ENCODE results near the gene ZNF606. TPM values are rescaled to one million over a fixed set of nuclear protein-coding genes. Genes with fewer than 3 reads are reported as not detected.
A peak's percentile ranks its signal among the peaks of the same experiment; 100 is the strongest.

ZNF606 gene
- total RNA-seq, 2 experiments from 2014 or later = 4.5 to 4.7 TPM

DNA sequence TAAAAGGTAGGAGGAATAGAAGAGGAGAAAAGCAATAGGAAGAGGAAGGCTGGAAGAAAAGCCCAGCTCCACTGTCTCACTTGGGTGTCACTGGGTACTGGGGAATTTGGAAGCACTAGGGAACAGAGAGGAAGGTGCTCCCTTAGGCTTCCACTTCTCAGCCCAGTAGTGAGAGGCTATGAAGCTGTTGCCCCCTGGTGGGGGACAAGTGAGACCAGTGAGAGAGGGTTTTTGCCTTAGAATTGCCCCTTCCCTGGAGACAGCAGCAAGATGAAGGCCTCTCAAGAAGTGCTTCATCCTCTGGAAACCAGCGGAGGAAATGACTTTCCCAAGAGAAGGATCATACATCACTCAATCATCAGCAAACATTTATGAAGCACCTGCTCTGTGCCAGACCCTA lies 4.7 kb upstream of the ZNF606 start:
- Mint-ChIP-seq H3K36me3 (ENCODE audit: low read depth) (peaks cover 60% of the 10 kb centered on the region), H3K27ac (no peak overlapping the region), H3K27me3 (ENCODE audit: low read depth) (no peaks in the 10 kb centered on the region), H3K9me3 (peaks cover 65% of the 10 kb centered on the region), H3K4me3 (no peak overlapping the region), H3K4me1 (ENCODE audit: low read depth) (peaks cover 14% of the 10 kb centered on the region)
- DNase-seq = no peak
- intact Hi-C loops (cut with micrococcal nuclease) = no loop called here
- CTCF ChIA-PET = no interaction called here

DNA sequence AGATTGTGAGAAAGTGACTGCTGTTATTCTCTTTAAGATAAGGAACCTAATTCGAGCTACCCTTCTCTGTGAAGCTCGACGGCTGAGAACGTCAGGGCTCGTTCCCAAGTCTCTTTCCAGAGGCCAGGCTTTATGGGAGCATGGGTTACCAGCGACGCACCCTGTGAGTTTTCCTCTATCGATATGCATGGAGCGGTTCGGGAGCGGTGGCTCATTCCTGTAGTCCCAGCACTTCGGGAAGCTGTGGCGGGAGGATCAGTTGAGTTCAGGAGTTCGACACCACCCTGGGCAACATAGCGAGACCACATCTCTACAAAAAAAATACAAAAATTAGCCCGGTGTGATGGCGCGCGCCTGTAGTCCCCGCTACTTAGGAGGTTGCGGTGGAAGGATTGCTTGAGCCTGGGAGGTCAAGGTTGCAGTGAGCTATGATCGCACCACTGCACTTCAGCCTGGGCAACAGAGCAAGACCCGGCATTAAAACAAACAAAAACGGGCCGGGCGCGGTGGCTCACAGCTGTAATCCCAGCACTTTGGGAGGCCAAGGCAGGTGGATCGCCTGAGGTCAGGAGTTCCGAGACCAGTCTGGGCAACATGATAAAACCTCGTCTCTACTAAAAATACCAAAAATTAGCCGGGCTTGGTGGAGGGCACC lies 681 bp upstream of the ZNF606 start:
- CTCF ChIA-PET = interaction anchor here (0.6 kb wide), 1 partner anchor 150 kb away, joined by 3 read pairs; no protein-coding TSS in a partner anchor
- H3K27ac Mint-ChIP-seq = peak overlapping the region; percentile 79
- peaks cover 61% of the 10 kb centered on the region for H3K9me3 Mint-ChIP-seq

DNA sequence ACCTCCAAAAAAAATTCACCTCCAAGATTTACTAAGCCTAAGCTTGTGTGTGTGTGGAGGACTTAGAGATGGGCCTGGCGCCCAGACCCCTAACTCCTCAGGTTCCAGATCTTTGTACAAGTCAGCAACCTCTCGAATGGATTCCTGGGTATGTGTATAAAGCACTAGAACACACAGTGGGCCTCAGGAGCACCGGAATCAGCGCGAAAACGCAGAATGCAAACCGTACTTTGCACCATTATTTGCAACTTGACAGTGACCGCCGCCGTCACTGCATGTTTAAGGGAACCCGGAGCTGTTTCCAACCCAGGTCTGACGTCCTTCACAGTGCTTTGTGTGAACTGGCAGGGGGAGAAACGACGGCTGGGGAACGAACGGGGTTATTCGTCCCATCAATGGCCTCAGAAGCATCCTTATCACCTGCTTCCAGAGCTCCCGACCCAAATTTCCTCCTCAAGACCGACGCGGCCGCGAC lies 688 bp downstream of the ZNF606 start:
- CTCF ChIA-PET = no interaction called here
- peak overlapping the region; percentile 72 for H3K27ac Mint-ChIP-seq
- peak overlapping the region; percentile 81 for H3K4me3 Mint-ChIP-seq
- H3K27me3 Mint-ChIP-seq (ENCODE audit: low read depth) = no peaks in the 10 kb centered on the region
- peaks cover 29% of the 10 kb centered on the region for H3K4me1 Mint-ChIP-seq (ENCODE audit: low read depth)
- intact Hi-C loops (cut with micrococcal nuclease) = loop anchor here (1.0 to 5.0 kb wide), 8 partner anchors 55 to 810 kb away; partner anchors contain the start of genes ZNF256, ZNF264, ZNF460 and ZNF772
- H3K9me3 Mint-ChIP-seq = peaks cover 49% of the 10 kb centered on the region
- H3K36me3 Mint-ChIP-seq (ENCODE audit: low read depth) = peaks cover 92% of the 10 kb centered on the region
- DNase-seq = peak; percentile 19

More for the DNA sequence above, 681 bp upstream of the ZNF606 start:
- no peak for DNase-seq
- peaks cover 29% of the 10 kb centered on the region for H3K4me1 Mint-ChIP-seq (ENCODE audit: low read depth)
- intact Hi-C loops (cut with micrococcal nuclease) = loop anchor here (2.0 to 5.0 kb wide), 4 partner anchors 56 to 811 kb away; partner anchors contain the start of genes ZNF256, ZNF264, ZNF460 and ZNF772
- H3K4me3 Mint-ChIP-seq = peak overlapping the region; percentile 81
- H3K27me3 Mint-ChIP-seq (ENCODE audit: low read depth) = no peaks in the 10 kb centered on the region
- H3K36me3 Mint-ChIP-seq (ENCODE audit: low read depth) = peaks cover 85% of the 10 kb centered on the region

DNA sequence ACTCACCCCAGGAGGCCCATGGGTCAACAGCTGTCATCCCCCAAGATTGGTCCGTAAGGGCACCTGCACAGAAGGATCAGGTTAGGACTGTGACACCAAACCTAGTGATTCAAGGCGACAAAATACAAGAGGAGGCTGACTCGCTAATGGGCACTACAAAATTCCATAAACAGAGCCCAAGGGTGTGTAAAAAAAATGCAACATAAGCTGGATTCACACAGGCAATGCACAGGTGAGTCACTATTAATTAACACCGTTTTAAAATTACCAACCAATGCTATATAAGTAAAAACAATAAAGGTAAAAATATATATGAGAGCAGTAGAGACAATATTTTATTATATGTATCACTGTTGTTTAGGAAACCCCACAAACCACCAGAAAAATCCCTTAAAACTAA lies 1.9 kb downstream of the ZNF606 start:
- CTCF ChIA-PET = no interaction called here

DNA sequence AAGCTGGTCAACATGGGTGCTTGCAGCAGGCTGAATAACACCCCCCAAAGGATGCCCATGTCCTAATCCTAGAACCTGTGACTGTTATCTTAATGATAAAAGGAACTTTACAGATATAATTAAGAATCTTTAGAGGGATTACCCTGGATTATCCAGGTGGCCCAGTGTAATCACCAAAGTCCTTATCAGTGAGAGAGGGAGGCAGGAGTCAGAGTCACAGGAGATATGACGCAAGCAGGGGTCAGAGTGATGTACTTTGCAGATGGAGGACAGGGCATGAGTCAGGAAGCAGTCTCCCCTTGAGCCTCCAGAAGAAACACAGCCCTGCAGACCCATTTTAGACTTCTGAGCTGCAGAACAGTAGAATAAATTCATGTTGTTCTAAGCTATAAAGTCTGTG lies 9.8 kb downstream of the ZNF606 start:
- intact Hi-C loops (cut with micrococcal nuclease) = no loop called here
- DNase-seq = no peak
- CTCF ChIA-PET = interaction anchor here (0.6 kb wide), 1 partner anchor 28 kb away, joined by 6 read pairs; no protein-coding TSS in a partner anchor
- Mint-ChIP-seq H3K4me3 (no peak overlapping the region), H3K27me3 (ENCODE audit: low read depth) (no peaks in the 10 kb centered on the region), H3K36me3 (ENCODE audit: low read depth) (peaks cover 83% of the 10 kb centered on the region), H3K4me1 (ENCODE audit: low read depth) (no peaks in the 10 kb centered on the region), H3K27ac (no peak overlapping the region), H3K9me3 (peaks cover 66% of the 10 kb centered on the region)

More for the DNA sequence above, 1.9 kb downstream of the ZNF606 start:
- H3K27me3 Mint-ChIP-seq (ENCODE audit: low read depth) = no peaks in the 10 kb centered on the region
- no peak overlapping the region for H3K27ac Mint-ChIP-seq
- H3K9me3 Mint-ChIP-seq = peaks cover 50% of the 10 kb centered on the region
- peaks cover 93% of the 10 kb centered on the region for H3K36me3 Mint-ChIP-seq (ENCODE audit: low read depth)
- peaks cover 29% of the 10 kb centered on the region for H3K4me1 Mint-ChIP-seq (ENCODE audit: low read depth)
- DNase-seq = no peak
- H3K4me3 Mint-ChIP-seq = no peak overlapping the region
- intact Hi-C loops (cut with micrococcal nuclease) = loop anchor here (5.0 kb wide), 2 partner anchors 523 to 808 kb away; partner anchors contain the start of genes ZNF264 and ZNF772

DNA sequence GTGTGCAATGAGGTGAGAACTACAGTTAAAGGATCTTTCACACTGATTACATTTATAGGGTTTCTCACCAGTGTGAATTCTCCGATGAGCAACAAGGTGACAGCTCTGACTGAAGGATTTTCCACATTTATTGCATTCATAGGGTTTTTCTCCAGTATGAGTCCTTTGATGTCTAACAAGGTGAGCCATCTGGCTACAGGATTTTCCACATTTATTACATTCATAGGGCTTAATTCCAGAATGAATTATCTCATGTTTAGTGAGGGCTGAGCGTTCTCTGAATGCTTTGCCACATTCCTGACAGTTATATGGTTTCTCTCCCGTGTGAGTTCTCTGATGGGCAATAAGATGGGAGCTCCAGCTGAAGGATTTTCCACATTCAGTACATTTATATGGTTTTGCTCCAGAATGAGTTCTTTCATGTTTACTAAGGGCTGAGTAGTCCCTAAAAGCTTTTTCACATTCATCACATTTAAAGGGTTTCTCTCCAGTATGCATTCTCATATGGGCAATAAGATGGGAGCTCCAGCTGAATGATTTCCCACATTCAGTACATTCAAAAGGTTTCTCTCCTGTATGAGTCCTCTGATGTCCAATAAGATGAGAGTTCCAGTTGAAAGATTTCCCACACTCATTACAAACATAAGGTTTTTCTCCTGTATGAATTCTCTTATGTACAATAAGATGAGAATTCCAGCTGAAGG lies 23.9 kb downstream of the ZNF606 start:
- peaks cover 89% of the 10 kb centered on the region for H3K36me3 Mint-ChIP-seq (ENCODE audit: low read depth)

DNA sequence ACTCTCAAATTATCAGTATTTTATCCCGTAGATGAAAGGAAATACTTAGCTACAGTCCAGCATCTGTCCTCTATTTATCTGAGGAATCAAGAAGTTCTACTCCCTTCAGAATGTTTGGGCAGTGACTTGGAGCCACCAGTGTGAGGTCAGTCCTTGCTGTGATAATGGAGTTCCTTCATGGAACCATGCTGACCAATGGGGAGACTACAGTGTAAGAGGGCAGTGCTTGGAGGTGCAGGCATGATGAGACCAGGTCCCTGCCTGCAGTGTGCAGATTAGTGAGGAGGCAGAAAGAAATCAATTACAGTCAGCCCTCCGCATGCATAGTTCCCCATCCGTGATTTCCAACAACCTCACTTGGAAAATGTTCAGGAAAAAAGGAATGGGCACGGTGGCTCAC lies 28.2 kb downstream of the ZNF606 start, which contains the start of gene C19orf18:
Gene C19orf18 (minus strand): TSS at position 101 of the 400 bp plus-strand sequence. CDS start 102 bp downstream, outside the sequence.
- Mint-ChIP-seq H3K27ac (no peak within 1 kb of the TSS), H3K4me1 (ENCODE audit: low read depth) (no peaks in the 10 kb centered on the region), H3K27me3 (ENCODE audit: low read depth) (no peaks in the 10 kb centered on the region), H3K4me3 (no peak within 1 kb of the TSS), H3K36me3 (ENCODE audit: low read depth) (peaks cover 69% of the 10 kb centered on the region), H3K9me3 (peaks cover 73% of the 10 kb centered on the region)
- CTCF ChIA-PET = no interaction called here
- DNase-seq = no peak
- intact Hi-C loops (cut with micrococcal nuclease) = no loop called here

More for the DNA sequence above, 23.9 kb downstream of the ZNF606 start:
- Mint-ChIP-seq H3K4me3 (no peak overlapping the region), H3K9me3 (peaks cover 84% of the 10 kb centered on the region), H3K27me3 (ENCODE audit: low read depth) (no peaks in the 10 kb centered on the region), H3K27ac (no peak overlapping the region), H3K4me1 (ENCODE audit: low read depth) (no peaks in the 10 kb centered on the region)
- intact Hi-C loops (cut with micrococcal nuclease) = no loop called here
- CTCF ChIA-PET = no interaction called here
- DNase-seq = no peak

DNA sequence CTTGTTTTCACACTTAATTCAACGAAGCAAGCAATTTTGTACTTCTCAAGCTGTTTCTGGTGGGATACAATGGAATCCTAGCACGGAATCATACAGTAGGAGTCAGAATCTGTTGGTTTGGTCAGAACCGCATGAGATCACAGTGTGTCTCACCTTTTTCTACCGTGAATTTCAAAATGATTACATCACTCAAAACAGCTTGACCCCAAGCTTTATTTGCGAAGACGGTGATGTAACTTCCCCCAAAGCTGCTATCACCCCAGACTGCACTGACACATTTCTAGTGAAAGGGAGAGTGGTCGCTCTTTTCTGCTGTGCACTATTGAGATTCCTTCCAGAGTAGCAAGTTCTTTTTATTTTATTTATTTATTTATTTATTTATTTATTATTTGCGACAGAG lies 37.9 kb downstream of the ZNF606 start:
- Mint-ChIP-seq H3K27ac (no peak overlapping the region), H3K36me3 (ENCODE audit: low read depth) (peaks cover 30% of the 10 kb centered on the region), H3K9me3 (peaks cover 35% of the 10 kb centered on the region), H3K4me3 (no peak overlapping the region), H3K27me3 (ENCODE audit: low read depth) (no peaks in the 10 kb centered on the region), H3K4me1 (ENCODE audit: low read depth) (no peaks in the 10 kb centered on the region)
- no peak for DNase-seq
- intact Hi-C loops (cut with micrococcal nuclease) = no loop called here
- CTCF ChIA-PET = no interaction called here

DNA sequence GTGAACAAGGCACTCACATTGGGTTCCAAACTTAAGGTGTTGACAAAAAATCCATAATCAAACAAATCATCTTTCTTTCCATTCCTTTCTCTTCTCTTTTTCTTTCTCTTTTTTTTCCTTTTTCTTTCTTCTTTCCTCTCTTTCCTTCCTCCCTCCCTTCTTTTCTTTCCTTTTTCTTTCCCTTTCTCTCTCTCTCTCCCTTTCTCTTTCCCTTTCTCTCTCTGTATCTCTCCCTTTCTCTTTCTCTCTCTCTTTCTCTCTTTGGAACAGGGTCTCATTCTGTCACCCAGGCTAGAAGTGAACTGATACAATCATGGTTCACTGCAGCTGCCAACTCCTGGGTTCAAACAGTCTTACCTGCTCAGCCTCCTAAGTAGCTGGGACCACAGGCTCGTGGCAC lies 40.8 kb downstream of the ZNF606 start:
- no peak overlapping the region for H3K27ac Mint-ChIP-seq
- H3K36me3 Mint-ChIP-seq (ENCODE audit: low read depth) = peaks cover 27% of the 10 kb centered on the region
- no peaks in the 10 kb centered on the region for H3K27me3 Mint-ChIP-seq (ENCODE audit: low read depth)
- no peak overlapping the region for H3K4me3 Mint-ChIP-seq
- intact Hi-C loops (cut with micrococcal nuclease) = no loop called here
- no peaks in the 10 kb centered on the region for H3K4me1 Mint-ChIP-seq (ENCODE audit: low read depth)
- H3K9me3 Mint-ChIP-seq = peaks cover 33% of the 10 kb centered on the region
- DNase-seq = no peak
- CTCF ChIA-PET = no interaction called here

DNA sequence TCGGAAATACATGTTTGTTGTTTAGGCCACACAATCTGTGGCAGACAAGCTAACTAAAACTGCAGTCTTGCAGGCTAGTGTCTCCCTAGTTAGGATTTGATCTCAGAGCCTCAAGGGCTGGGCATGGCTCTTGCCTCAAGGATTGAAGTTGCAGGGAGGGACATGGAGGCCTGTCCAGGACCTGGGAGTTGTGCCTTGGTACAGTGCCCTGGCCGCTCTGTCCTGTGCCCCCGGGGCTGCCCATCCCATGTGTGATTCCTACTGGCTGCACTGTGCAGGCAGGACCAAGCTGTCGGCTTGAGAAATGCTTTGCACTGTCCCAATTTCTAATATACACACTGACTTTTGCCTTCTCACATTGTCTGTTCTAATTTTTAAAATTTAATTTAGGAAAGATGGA lies 47.6 kb downstream of the ZNF606 start:
- Mint-ChIP-seq H3K9me3 (peaks cover 35% of the 10 kb centered on the region), H3K27me3 (ENCODE audit: low read depth) (no peaks in the 10 kb centered on the region), H3K27ac (no peak overlapping the region), H3K4me1 (ENCODE audit: low read depth) (no peaks in the 10 kb centered on the region), H3K36me3 (ENCODE audit: low read depth) (peaks cover 20% of the 10 kb centered on the region), H3K4me3 (no peak overlapping the region)
- intact Hi-C loops (cut with micrococcal nuclease) = no loop called here
- no peak for DNase-seq
- CTCF ChIA-PET = no interaction called here

DNA sequence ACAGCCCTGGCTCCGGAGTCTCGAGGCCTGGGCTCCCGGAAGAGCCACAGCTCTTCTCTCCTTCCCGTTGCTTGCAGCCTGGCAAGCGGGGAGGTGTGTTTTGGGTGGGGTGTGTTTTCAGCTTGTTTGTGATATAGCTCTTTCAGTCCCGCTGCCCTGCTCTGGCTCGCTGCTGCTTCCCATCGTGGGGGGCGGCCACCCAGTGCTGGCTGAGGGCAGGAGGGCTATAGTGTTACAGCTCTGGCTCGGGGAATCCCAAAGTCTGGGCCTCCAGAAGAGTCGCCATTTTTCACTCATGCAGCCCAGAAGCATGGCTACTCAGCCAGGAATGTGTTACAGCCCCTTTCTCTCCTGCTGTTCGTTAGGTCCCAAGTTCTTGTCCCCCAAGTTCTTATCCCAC lies 52.9 kb downstream of the ZNF606 start:
- H3K4me1 Mint-ChIP-seq (ENCODE audit: low read depth) = peaks cover 17% of the 10 kb centered on the region
- H3K36me3 Mint-ChIP-seq (ENCODE audit: low read depth) = peaks cover 24% of the 10 kb centered on the region
- no peak overlapping the region for H3K27ac Mint-ChIP-seq
- H3K4me3 Mint-ChIP-seq = no peak overlapping the region
- no peak for DNase-seq
- peaks cover 28% of the 10 kb centered on the region for H3K9me3 Mint-ChIP-seq
- CTCF ChIA-PET = no interaction called here
- no peaks in the 10 kb centered on the region for H3K27me3 Mint-ChIP-seq (ENCODE audit: low read depth)
- intact Hi-C loops (cut with micrococcal nuclease) = no loop called here

DNA sequence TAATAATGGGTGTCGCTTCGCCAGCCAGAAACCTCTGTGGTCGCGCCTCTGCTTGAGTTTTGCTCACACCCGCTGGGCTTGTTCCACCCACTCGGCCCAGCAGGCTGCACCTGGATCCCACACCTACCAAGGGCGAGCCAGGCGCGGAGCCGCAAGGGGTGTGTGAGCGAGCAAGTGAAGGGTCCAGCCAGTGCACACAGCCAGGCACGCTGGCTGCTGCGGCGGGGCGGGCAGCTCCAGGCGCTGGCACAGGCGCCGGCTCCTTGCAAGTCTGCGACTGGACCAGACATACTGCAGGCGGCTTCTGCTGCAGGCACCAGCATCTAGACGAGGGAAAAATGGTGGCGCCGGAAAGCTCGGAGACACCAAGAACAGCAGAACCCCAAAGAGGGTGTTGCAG lies 53.3 kb downstream of the ZNF606 start:
- DNase-seq = no peak
- Mint-ChIP-seq H3K27ac (no peak overlapping the region), H3K36me3 (ENCODE audit: low read depth) (peaks cover 28% of the 10 kb centered on the region), H3K4me3 (no peak overlapping the region), H3K4me1 (ENCODE audit: low read depth) (peaks cover 17% of the 10 kb centered on the region), H3K9me3 (peaks cover 26% of the 10 kb centered on the region), H3K27me3 (ENCODE audit: low read depth) (no peaks in the 10 kb centered on the region)
- intact Hi-C loops (cut with micrococcal nuclease) = no loop called here
- CTCF ChIA-PET = no interaction called here
